ENCODE measurements around the gene STX4.
"Not testable (repeated sequence)": the region's sequence is repeated elsewhere in the genome, so short reads cannot be mapped to it uniquely, and the experiment has no call there.

The STX4 gene

DNA sequence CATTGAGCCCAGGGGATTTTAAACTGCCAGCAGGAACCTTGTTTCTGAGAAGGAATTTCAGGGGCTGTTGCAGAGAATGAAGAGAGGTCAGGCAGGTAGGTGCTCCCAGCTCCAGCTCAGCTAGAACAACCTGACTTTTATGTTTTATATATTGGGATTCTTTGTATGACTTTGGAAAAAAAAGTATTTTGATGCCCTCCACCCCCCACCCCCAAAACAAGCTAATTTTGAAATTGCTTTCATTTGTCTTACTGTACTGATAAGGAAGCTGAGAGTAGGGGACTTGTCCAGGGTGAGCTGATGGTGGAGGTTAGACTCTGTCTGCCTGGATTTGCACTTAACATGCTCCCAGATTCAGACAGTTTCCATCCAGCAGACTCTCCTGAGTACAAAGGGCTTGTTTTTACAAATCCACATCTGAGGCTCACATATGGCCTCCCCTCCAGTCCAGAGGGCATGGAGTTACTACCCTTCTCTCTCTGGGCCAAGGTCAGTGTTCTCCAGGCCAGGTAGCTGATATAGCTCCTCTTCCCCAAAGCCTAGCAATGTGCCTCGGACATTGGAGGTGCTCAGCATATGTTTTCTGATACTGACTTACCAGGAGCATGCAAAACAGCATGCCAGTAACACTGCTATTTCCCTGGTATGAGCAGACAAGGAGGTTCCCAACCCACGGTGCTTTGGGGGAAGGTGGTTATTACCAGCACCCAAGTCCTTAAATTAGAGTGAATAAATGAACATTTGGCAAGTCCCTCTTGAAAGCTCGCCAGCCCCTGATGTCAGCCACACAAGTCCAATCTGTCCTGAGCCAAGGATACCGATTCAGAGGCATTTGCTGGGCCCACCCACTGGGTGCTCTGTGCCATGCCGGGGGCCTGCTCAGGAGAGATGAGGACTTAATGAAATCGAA lies 34.3 kb upstream of the STX4 start:
- DNase-seq (ENCODE audit: low read depth), result no peak

DNA sequence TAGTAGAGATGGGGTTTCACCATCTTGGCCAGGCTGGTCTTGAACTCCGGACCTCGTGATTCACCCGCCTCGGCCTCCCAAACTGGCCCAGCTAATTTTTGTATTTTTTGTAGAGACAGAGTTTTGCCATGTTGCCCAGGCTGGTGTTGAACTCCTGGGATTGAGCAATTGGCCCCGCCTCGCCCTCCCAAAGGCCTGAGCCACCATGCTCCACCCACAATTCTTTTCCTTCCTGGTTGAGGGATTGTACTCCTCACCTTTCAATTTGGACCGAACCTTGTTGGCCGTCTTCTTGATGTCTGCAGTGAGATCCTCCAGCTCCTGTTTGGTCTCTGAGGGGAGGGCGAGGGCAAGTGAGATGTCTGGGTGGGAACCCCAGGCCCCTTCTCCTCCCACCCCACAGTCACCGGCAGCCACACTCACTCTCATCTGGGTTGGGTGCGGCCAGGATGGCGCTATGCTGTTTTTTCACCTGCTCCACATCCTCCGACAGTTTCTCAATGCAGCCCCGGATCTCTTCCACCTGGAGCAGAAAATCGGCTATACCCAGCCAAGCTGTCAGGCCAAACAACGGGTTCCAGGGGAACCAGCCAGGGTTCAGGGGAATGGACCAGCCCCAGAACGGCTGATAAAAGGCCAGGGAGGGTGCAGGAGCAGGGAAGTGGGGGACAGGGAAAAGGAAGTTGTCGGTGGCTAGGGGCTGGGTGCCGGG lies 32.5 kb upstream of the STX4 start:
- no peak for DNase-seq (ENCODE audit: low read depth)

DNA sequence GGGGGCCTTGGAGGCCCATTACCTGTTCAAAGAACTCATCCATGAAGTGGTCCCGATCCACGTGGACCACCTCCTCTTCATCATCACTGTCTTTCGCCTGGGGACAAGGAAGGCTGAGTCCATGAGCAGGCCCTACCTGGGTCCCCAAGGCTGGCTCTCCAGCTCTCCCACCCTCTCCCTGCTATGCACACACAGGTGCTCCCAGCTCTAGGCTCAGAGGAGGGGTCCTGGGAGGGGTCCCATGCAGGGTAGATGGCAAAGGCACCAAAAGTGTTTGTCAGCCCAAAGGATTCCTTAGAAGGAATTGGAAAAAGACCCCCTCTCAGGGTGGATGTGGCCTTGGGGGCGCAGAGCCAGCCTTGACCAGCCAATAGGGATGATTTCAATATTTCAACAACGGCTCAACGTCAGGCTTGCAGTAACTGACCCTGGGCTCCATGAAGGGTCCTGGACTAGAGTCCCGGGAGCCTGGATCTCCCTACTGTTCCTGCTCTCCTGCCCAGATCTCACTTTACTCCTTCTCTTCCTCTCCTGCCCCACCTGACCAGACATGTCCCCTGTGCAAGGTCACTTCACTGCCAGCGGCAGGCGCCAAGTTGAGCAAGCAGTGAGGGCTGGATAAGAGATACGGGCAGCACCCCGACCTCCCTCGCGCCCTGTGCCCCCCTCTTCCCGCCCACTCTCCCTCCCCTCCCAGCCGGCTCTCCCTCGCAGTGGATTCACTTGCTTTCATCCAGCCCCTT lies 31.7 kb upstream of the STX4 start:
- DNase-seq (ENCODE audit: low read depth), result no peak

DNA sequence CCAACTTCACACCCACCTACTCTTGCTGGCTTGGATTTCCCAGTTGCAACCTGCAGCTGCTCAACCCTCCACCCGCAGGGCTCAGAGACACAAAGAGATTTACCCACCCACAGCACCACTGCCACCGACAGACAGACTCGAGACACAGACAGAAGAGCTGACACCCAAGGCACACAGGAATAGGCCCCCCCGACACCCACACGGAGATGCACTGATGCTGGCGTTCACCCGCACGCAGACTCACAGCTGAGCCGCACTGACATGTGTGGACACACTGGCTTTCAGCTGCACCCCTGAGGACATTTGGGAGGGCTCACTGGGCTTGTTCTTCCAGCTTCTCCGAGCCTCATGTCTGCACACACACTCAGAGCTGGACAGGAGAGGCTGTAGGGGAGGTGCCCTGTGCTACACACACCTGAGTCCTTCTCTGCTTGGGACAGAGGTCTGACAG lies 31.1 kb upstream of the STX4 start:
- DNase-seq (ENCODE audit: low read depth), result no peak

DNA sequence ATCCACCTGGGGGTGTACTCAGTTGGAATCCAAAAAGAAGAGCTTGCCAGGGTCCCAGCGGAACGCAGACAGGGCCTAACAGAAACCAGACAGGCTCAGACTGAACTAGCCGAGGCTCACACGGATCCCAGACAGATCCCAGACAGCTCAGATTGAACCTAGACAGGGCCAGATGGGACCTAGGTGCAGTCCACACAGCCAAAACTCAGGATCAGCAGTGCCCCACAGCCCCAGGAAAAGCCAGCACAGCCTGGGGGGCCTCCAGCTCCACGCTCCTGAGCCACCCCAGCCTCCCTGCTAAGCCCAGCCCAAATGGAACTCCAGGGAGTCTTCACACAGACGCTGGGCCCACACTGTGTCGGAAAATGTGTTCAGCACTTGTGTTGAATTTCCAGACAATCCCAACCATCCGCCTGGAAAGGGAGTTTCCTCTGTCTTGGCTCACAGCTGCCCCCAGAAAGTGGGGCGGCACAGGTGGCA lies 30.5 kb upstream of the STX4 start:
- no peak for DNase-seq (ENCODE audit: low read depth)

DNA sequence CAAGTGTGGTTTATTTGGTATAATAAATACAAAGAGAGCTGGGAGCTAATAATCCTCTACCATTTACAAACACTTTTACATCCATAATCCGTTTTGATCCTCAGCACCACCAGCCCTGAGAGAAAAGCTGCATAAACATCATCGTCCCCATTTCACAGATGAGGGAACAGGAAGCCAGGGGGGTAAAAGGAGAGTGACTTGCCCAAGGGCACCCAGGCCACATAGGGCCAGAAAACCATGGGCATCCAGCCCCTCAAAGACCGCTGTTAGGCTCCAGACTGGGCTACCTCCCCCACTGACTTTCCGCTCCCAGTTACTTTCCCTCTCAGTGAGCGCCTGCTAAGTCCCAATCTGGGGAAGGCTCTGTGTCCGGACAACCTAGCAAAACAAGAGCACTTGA lies 29.6 kb upstream of the STX4 start:
- no peak for DNase-seq (ENCODE audit: low read depth)

DNA sequence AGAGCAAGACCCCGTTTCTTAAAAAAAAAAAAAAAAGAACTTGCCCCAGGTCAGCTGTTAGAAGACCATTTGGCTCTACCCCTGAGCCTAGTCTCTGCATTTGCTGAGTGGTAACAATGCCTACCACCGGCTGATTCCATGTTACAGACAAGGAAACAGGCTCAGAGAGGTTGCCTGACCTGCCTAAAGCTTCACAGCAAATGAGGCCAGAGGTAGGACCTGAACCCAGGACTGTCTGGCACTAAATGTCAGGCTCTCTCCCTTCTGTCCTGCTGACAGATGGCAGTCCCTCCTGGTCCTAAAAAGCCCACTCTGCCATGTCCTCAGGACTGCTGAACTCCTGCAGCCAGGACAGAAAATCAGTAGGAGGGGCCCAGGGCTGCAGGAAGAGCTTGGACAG lies 28.7 kb upstream of the STX4 start:
- DNase-seq (ENCODE audit: low read depth), result no peak

DNA sequence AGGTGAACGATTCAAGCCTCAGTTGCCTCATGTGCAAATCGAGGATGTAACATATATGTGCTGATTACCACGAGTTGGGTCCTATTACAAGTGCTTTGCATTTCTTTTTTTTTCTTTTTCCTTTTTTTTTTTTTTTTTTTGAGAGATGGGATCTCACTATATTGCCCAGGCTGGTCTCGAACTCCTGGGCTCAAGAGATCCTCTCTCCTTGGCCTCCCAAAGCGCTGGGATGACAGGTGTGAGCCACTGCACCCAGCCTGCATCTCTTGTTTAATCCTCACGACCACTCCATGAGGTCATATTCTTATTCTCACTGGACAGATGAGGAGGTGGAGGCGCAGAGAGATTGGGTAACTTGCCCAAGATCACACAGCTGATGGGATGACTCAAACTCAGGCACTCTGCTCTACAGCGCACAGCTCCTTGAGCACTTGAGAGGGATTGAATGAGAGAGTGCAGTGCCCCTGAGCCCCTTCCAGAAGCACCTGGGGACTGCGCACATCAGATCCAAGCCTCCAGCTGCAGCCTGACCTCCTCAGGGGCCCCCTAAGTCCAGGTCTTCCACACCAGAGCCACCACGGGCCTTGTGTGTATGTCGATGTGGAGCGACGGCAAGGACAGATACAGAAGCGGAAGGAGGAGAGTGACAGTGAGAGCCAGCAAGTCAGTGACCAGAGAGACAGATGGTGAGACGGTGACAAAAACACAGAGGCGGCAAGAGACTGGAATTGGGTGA lies 27.8 kb upstream of the STX4 start:
- DNase-seq (ENCODE audit: low read depth), result no peak

DNA sequence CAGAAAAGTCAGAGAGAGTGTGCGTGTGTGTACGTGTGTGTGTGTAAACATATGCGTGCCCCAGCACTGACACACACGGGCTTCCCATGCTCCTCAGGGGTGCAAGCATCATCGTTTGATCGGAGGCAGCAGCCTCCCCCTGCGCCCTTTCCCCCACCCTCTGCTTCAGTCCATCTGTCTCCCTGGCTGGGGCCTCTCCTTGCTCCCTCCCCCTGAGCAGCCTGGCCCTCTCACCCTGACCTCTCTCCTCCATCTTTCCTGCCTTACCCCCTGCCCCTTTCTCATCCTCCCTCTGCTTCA lies 27.3 kb upstream of the STX4 start:
- DNase-seq (ENCODE audit: low read depth), result no peak

DNA sequence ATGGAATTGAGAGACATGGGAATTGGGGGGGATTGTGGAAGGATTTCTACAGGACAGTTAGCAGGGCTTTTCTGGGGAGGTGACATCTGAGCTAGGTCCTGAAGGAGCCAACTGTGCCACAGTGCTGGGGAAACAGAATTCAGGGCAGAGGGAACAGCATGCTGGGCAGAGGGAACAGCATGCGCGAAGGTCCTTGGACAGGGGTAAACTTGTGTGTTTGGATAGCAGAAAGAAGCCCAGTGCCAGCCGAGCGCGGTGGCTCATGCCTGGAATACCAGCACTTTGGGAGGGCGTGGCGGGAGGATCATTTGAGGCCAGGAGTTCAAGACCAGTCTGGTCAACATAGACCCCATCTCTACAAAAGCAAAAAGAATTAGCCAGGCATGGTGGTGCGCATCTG lies 26.8 kb upstream of the STX4 start:
- DNase-seq (ENCODE audit: low read depth), result no peak

DNA sequence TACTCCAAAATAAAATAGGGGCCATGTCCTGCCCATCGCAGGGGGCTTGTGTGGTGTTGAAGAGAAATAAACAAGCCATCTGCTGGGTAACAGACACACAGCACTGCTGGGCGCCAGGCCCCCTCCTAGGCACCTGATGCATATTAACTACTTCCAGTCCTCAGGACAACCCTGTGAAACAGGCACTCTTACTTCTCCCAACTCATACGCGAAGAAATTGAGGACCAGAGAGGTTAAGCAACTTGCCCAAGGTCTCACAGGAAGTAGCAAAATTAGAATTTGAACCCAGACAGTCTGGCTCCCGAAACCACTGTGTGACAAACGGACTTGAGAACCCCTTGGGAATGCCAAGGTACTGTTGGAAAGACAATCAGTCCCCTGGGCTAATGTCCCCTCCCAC lies 25.7 kb upstream of the STX4 start:
- no peak for DNase-seq (ENCODE audit: low read depth)

DNA sequence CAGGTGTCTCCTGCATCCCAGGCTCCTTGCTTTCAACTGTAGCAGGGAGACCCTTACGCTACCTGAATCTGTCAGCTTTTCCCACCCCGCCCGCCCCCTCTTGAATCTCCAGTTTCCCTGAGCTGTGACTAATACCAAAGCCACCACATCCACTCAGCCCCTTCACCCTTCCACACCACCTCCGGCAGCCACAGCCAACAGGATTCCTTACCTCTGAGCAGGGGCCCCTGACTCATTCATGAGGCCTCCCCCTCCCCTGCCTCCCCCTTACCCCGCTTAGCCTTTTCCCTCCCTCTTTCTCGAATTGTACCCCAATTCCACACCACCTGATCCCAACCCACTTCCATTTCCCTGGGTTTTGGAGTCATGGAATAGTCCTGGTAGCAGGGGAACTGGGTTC lies 25.2 kb upstream of the STX4 start:
- DNase-seq (ENCODE audit: low read depth), result no peak

DNA sequence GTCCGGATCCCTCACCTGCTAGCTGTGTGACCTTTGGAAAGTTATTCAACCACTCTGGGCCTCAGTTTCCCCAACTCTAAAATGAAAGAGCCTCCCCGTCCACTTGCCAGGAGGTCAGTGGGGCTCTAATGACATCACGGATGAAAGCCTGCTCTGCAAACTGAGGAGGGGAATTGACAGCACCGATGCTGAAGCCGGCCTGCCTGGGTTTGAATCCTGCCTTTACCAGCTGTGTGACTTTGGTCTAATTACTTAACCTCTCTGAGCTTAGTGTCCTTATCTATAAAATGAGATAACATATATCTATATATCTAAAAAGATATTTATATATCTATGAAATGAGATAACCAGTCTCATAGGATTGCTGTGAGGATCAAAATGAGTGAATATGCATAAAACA lies 24.8 kb upstream of the STX4 start:
- DNase-seq (ENCODE audit: low read depth), result no peak

DNA sequence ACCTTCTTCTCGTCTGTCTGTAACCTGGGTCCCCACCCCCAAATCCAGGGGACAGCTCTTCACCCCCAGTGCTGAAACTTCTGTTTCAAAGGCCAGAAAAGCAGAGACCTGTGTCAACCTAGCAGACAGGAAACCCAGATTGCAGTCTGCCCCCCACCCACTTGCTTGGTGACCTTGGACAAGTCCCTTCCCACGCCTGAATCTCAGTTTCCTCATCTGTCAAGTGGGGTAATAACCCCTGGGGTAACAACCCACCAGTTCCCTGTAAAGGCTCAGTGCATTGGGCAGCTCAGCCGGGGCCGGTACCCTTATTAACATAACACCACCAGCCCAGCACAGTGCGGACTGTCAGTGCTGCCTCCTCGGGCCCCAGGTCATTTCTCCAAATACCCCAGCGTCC lies 24.2 kb upstream of the STX4 start:
- no peak for DNase-seq (ENCODE audit: low read depth)

DNA sequence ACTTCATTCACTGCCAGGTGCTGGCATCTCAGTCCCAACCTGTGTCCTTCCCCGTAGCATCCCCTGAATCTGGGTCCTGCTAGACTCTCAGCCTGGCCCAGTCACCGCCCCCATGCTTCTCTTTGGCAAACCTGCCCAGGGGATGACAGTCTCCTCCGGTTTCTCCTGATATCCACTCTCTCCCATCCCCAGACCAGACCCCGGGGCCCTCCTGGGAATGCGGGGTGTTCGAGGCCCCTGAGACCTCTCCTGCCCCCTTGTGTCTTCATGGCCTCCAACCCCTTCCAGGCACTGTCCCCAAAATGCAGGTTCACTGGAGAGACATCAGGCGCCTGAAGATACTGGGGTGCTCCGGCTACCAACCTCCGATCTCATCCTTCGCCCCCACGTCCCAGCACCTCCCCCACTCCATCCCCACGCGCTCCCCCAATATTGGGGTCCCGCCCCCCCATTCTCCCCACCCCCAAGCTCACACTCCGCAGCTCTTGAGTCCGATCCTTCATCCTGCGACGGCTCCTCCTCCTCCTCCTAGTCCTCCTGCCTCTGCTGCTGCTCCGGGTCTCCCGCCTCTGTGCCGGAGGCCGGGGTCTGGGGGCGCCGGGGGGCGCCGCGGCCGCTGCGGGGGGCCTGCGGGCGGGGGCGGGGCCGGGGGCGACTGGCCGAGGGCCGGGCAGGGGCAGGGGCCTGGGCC lies 23.3 kb upstream of the STX4 start:
- no peak for DNase-seq (ENCODE audit: low read depth)

DNA sequence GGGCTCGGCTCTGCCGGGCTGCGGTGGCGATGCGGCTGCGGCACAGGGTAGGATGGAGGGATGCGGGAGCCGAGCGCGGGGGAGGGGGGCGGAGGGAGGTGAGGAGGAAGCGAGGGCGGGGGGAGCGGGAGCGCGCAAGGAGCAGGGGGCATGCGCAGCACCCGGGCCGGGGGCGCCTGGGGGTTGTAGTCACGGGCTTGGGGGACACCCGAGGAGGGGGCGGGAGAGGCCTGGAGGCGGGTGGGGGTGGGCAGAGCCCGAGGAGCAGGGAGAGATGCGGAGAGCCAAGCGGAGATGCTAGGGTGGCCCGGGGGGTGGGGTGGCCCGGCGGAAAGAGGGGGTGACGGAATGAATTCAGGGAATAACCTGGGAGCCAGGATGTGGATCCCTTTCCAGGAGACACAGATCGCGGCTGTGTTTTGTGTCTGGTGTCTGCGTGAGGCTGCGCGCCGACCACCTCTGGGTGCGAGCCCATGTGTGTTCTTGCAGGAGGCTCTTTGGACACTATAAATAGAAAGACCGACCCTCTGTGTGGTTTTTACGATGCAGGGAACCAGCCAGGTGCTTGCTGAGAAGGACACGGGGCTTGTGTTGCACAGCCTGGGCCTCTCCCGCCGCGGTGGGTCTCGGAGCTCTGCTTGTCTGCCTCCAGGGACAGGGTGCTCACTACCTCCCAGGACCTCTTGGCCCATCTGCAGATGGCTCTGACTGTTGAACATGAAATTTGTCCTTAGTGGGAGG lies 22.6 kb upstream of the STX4 start, which contains the start of gene STX1B:
Gene STX1B, minus strand, starts transcription at position 54 of the 741 bp plus-strand sequence. CDS start 242 bp downstream, outside the sequence.
- DNase-seq (ENCODE audit: low read depth), result no peak

DNA sequence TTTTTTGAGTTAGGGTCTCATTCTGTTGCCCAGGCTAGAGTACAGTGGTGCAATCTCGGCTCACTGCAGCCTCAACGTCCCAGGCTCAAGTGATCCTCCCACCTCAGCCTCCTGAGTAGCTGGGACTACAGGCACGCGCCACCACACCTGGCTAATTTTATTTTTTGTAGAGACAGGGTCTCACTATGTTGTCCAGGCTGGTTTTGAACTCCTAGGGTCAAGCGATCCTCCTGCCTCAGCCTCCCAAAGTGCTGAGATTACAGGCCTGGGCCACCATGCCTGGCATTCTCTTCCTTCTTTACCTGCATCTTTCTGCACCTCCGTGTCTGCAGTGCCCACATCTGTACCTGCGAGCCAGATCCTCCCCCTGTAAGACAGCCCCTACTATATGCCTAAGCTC lies 21.5 kb upstream of the STX4 start:
- not testable (repeated sequence) for DNase-seq (ENCODE audit: low read depth)

DNA sequence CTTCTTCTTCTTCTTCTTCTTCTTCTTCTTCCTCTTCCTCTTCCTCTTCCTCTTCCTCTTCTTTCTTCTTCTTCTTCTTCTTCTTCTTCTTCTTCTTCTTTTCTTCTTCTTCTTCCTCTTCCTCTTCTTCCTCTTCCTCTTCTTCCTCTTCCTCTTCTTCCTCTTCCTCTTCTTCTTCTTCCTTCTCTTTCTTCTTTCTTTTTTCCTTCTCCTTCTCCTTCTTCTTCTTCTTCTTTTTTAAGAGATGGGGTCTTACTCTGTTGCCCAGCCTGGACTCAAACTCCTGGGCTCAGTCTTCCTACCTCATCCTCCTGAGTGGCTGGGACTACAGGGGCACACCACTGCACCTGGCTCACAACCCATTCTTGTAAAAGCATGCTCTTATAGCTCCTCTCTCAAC lies 20.1 kb upstream of the STX4 start:
- not testable (repeated sequence) for DNase-seq (ENCODE audit: low read depth)

DNA sequence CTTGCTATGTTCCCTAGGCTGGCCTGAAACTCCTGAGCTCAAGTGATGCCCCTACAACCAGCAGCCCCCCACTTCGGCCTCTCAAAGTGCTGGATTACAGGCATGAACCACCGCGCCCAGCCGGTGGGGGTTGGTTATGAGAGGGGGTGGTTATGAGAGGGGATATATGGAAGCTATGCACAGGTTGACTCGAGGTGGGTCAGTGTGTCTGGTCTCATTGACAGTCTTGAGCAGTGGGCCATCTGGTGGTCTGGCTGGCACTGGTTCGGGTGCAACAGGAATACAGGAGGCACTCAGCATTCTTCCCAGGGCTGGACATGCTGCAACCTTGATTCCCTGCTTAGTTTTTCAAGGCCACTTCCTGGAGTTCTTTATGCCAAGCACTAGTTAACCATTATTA lies 17.3 kb upstream of the STX4 start:
- no peak for DNase-seq (ENCODE audit: low read depth)

DNA sequence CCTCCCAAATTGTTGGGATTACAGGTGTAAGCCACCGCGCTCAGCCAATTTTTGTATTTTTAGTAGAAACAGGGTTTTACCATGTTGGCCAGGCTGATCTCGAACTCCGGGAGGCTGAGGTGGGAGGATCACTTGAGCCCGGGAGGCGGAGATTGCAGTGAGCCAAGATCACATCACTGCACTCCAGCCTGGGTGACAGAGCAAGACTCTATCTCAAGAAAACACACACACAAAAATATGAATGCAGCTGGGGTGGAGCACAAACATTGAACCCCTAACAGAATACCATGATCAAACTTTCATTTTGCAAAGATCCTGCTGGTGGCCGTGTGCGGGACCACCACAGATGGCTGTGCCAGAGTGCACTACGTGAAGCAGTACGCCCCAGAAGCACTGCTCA lies 15.6 kb upstream of the STX4 start:
- DNase-seq (ENCODE audit: low read depth), result not testable (repeated sequence)

DNA sequence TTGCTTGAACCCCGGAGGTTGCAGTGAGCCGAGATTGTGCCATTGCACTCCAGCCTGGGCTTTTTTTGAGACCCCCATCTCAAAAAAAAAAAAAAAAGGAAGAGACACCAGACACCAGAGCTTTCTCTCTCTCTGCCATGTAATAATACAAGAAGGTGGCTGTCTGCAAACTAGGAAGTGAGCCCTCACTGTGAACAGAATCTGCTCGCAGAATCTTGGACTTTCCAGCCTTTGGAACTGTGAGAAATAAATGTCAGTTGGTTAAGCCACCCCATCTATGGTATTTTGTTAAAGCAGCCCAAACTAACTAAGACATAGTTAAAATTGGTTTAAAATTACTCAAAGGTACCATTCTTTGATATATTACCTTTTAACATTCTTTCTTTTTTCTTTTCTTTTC lies 12.8 kb upstream of the STX4 start:
- no peak for DNase-seq (ENCODE audit: low read depth)
